ENCODE data around the gene CCR2. TPM values are rescaled to one million over a fixed set of nuclear protein-coding genes. Genes with fewer than 3 reads are reported as not detected.
A peak's percentile ranks its signal among the peaks of the same experiment; 100 is the strongest.
"Not testable (repeated sequence)": the region's sequence is repeated elsewhere in the genome, so short reads cannot be mapped to it uniquely, and the experiment has no call there.

The CCR2 gene
- under 1 TPM in 1 of 2 donors, not detected in 1; 0.19 TPM for total RNA-seq

GRCh38 chr3:46353647-46354410 is at the start of gene CCR2:
CCR2 (plus strand) TSS chr3:46354111; CDS start chr3:46357528, 3,417 bp downstream.
- DNase-seq (ENCODE audit: low spot score in 2 of 2) = no peak
- Mint-ChIP-seq H3K9me3 (peaks cover 0 to under 1% of the 10 kb centered on the region in 2 donors), H3K27ac (no peak within 1 kb of the TSS), H3K36me3 (peaks cover 0 to 3% of the 10 kb centered on the region in 2 donors)
- peak; percentile 78 for ATAC-seq

- H3K27ac Mint-ChIP-seq = no peak overlapping the region
- DNase-seq (ENCODE audit: low spot score in 2 of 2) (no peak), ATAC-seq (no peak)
- no peaks in the 10 kb centered on the region for H3K36me3 Mint-ChIP-seq
- no peaks in the 10 kb centered on the region for H3K9me3 Mint-ChIP-seq
Observed at GRCh38 chr3:46304739-46305138, 49.2 kb upstream of the CCR2 start.

GRCh38 chr3:46312991-46313390 is 40.9 kb upstream of the CCR2 start:
- H3K36me3 Mint-ChIP-seq = peaks cover 9 to 21% of the 10 kb centered on the region in 2 donors
- no peak overlapping the region for H3K27ac Mint-ChIP-seq
- H3K9me3 Mint-ChIP-seq = peaks cover 0 to 12% of the 10 kb centered on the region in 2 donors
- DNase-seq (ENCODE audit: low spot score in 2 of 2) (no peak), ATAC-seq (no peak)

- Mint-ChIP-seq H3K27ac (no peak overlapping the region), H3K36me3 (peaks cover 9 to 21% of the 10 kb centered on the region in 2 donors), H3K9me3 (peaks cover 0 to 17% of the 10 kb centered on the region in 2 donors)
- no peak for DNase-seq (ENCODE audit: low spot score in 2 of 2)
- ATAC-seq = peak; percentile 75 to 79
Observed at GRCh38 chr3:46314517-46314916, 39.4 kb upstream of the CCR2 start.

GRCh38 chr3:46316206-46316605 is 37.7 kb upstream of the CCR2 start:
- no peak for DNase-seq (ENCODE audit: low spot score in 2 of 2)
- H3K9me3 Mint-ChIP-seq = peaks cover 0 to 17% of the 10 kb centered on the region in 2 donors
- H3K27ac Mint-ChIP-seq = no peak overlapping the region
- no peak for ATAC-seq
- H3K36me3 Mint-ChIP-seq = peaks cover 9 to 21% of the 10 kb centered on the region in 2 donors

GRCh38 chr3:46318207-46318927 is 35.5 kb upstream of the CCR2 start:
- DNase-seq (ENCODE audit: low spot score in 2 of 2) = no peak
- H3K36me3 Mint-ChIP-seq = peaks cover 9 to 21% of the 10 kb centered on the region in 2 donors
- peaks cover 0 to 20% of the 10 kb centered on the region in 2 donors for H3K9me3 Mint-ChIP-seq
- ATAC-seq = peak in 1 of 2 donors; percentile 26
- H3K27ac Mint-ChIP-seq = no peak overlapping the region

- no peak for DNase-seq (ENCODE audit: low spot score in 2 of 2)
- Mint-ChIP-seq H3K36me3 (peaks cover 9 to 18% of the 10 kb centered on the region in 2 donors), H3K27ac (no peak overlapping the region), H3K9me3 (peaks cover 0 to 23% of the 10 kb centered on the region in 2 donors)
- no peak for ATAC-seq
Observed at GRCh38 chr3:46321461-46322104, 32.3 kb upstream of the CCR2 start.

GRCh38 chr3:46324036-46324435 is 29.9 kb upstream of the CCR2 start:
- DNase-seq (ENCODE audit: low spot score in 2 of 2) = no peak
- Mint-ChIP-seq H3K27ac (no peak overlapping the region), H3K9me3 (peaks cover 0 to 6% of the 10 kb centered on the region in 2 donors), H3K36me3 (peaks cover 0 to 6% of the 10 kb centered on the region in 2 donors)
- no peak for ATAC-seq

GRCh38 chr3:46325645-46326300 is 28.1 kb upstream of the CCR2 start:
- no peak for DNase-seq (ENCODE audit: low spot score in 2 of 2)
- H3K27ac Mint-ChIP-seq = no peak overlapping the region
- no peak for ATAC-seq
- H3K9me3 Mint-ChIP-seq = peaks cover 0 to 6% of the 10 kb centered on the region in 2 donors
- peaks cover 0 to 6% of the 10 kb centered on the region in 2 donors for H3K36me3 Mint-ChIP-seq

GRCh38 chr3:46330676-46331075 is 23.2 kb upstream of the CCR2 start:
- peaks cover 0 to 14% of the 10 kb centered on the region in 2 donors for H3K36me3 Mint-ChIP-seq
- not testable (repeated sequence) for ATAC-seq; H3K9me3 Mint-ChIP-seq; H3K27ac Mint-ChIP-seq; DNase-seq (ENCODE audit: low spot score in 2 of 2)

GRCh38 chr3:46334741-46335478 is 19.0 kb upstream of the CCR2 start:
- DNase-seq (ENCODE audit: low spot score in 2 of 2) = no peak
- Mint-ChIP-seq H3K9me3 (peaks cover 18 to 24% of the 10 kb centered on the region in 2 donors), H3K36me3 (peaks cover 22 to 35% of the 10 kb centered on the region in 2 donors), H3K27ac (no peak overlapping the region)
- ATAC-seq = peak; percentile 86 to 96

- H3K9me3 Mint-ChIP-seq = peaks cover 22 to 29% of the 10 kb centered on the region in 2 donors
- peaks cover 25 to 39% of the 10 kb centered on the region in 2 donors for H3K36me3 Mint-ChIP-seq
- DNase-seq (ENCODE audit: low spot score in 2 of 2) (no peak), ATAC-seq (no peak)
- H3K27ac Mint-ChIP-seq = no peak overlapping the region
Observed at GRCh38 chr3:46335541-46335940, 18.4 kb upstream of the CCR2 start.

- no peak for DNase-seq (ENCODE audit: low spot score in 2 of 2)
- H3K36me3 Mint-ChIP-seq = peaks cover 25 to 26% of the 10 kb centered on the region in 2 donors
- ATAC-seq = peak; percentile 66 to 78
- H3K27ac Mint-ChIP-seq = no peak overlapping the region
- peaks cover 21 to 22% of the 10 kb centered on the region in 2 donors for H3K9me3 Mint-ChIP-seq
Observed at GRCh38 chr3:46337911-46338310, 16.0 kb upstream of the CCR2 start.

- Mint-ChIP-seq H3K36me3 (peaks cover 25 to 26% of the 10 kb centered on the region in 2 donors), H3K27ac (no peak overlapping the region), H3K9me3 (peaks cover 21 to 22% of the 10 kb centered on the region in 2 donors)
- ATAC-seq = no peak
- no peak for DNase-seq (ENCODE audit: low spot score in 2 of 2)
Observed at GRCh38 chr3:46338840-46339239, 15.1 kb upstream of the CCR2 start.

- DNase-seq (ENCODE audit: low spot score in 2 of 2) (no peak), ATAC-seq (no peak)
- Mint-ChIP-seq H3K36me3 (peaks cover 7 to 29% of the 10 kb centered on the region in 2 donors), H3K9me3 (peaks cover 8 to 21% of the 10 kb centered on the region in 2 donors), H3K27ac (no peak overlapping the region)
Observed at GRCh38 chr3:46344476-46344875, 9.4 kb upstream of the CCR2 start.

Data from activated naive CD4-positive, alpha-beta T cell treated with anti-CD3 and anti-CD28 coated beads, Interleukin-2, amount 50 U/mL, for 72 hours (primary cell).